Non-pigmented ciliary epithelial cell (primary cell): Measurements from ENCODE around the gene OSBPL9.
"Not testable (repeated sequence)": the region's sequence is repeated elsewhere in the genome, so short reads cannot be mapped to it uniquely, and the experiment has no call there.

Source experiments
- DNase-seq: peaks from one replicate; pipeline ENCODE4 v3.0.0-alpha.2; 2010; ENCODE audit warnings: low read depth

Gene OSBPL9

DNA sequence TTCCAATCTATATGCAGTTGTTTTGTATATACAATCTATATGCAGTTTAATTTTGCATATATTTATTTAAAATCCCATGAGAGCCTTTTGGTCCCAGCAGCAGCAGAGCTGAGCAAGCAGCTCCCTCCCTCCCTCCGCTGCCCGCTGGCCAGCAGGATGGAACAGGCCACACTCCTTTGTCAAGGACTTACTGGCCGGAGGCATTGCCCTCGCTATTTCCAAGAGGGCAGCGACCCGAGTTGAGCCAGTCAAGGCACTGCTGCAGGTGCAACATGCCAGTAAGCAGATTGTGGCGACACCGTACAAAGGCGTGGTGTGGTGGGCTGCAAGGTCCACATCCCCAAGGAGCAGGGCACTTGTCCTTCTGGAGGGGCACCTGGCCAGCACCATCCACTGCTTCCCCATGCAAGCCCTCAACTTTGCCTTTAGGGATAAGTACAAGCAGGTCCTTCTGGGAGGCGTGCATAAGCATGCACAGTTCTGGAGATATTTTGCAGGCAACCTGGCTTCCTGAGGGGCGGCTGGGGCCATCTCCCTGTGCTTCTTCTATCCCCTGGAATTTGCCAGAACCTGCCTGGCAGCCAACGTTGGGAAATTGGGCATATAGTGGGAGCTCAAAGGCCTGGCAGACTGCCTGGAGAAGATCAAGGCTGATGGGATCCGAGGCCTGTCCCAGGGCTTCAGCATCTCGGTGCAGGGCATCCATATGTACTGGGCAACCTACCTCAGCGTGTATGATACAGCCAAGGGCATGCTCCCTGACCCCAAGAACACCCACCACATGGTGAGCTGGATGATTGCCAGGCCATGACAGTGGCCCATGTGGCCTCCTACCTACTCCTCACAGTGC, 92.2 kb downstream of the OSBPL9 start:
- DNase-seq, result no peak

DNA sequence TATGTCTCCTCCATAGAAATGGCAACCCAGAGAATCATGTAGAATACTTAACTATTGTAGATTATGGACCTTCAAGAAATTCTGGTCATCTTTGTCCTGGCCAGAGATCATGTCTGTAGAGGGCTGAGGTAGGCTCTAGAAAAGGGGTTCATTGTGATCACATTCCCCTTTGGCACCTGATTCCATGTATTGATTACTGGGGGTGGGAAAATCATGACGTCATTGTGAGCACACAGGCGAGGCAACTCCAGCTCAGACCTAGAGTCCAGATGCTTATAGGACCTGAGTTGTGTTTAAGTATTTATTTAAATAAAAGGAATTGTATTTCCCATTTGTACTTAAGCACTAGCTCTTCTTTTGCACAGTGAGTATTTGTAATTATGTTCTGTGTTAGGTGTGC, 93.1 kb downstream of the OSBPL9 start:
- DNase-seq, result no peak

DNA sequence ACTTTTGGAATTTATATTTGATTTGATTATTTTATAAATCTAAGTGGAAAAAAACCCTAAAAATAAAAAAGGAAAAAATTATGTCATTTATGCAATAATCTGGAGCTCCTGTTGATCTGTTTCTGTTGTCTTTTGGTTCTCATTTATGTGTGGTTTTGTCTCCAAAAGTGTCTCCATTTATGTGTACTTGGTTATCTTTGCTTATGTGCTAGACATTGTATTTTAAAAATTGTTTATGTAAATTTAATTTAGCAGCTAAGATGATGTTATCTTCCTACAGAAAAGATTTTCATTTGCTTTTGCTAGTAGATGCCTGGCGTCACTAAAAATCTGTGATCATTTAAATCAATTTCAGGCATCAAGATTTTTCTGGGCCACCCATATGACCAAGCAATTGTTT, 95.7 kb downstream of the OSBPL9 start:
- no peak for DNase-seq

DNA sequence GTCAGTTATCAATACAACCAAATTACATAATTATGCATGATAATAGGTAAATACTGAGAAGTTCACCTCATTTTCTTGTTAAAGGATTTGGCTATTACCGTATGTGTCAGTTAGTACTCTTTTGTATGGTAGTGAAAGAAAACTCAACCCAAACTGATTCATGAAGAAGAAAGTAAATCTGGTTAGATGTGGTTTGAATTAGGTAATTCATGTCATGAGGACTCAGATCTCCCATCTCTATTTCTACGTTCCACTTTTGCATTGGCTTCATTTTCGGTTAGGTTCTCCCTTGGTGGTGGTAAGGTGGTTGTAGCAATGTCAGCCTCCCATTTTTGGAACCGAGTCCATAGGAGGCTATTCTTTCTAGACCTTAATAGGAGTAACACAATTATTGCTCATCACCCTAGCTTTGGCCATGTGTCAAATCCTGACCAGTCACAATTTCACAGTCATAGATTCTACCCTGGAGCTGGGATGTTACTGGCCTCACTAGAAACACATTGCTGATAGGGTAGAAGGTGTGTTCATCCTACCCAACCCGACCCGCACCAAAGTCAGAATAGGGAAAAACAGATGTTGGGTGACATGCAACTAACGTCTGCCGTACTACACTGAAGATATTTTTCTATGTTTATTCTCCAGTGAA, 97.6 kb downstream of the OSBPL9 start:
- DNase-seq, result no peak

DNA sequence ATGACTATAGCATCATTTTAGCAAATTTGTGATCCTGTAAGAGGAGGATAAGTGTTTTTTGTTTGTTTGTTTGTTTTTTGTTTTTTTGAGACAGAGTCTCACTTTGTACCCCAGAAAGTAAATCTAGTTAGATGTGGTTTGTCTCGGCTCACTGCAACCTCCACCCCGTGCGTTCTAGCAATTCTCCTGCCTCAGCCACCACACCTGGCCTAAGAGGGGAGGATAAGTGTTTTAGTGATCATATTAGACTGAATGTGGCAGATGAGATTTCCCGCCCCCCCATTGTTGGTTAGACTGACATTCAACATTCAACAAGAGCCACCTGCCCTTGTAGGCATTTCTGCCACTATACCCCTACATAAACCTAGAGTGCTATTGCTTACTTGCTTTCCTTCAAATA, 98.5 kb downstream of the OSBPL9 start:
- DNase-seq, result no peak

DNA sequence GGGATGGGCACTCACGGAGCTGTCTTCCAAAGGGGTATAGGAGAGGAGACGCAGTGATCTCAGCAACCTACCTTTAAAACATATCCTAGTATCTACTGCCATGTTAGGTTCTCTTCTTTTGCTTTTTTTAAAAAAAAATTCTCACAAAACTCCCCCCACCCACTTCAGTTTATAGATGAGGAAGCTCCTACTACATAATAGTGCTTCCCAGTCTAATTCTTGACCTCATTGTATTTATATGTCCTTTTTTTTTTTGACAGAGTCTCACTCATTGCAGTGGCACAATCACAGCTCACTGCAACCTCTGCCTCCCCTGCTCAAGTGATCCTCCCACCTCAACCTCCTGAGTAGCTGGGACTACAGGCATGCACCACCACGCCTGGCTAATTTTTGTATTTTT, 99.9 kb downstream of the OSBPL9 start:
- DNase-seq, result no peak

DNA sequence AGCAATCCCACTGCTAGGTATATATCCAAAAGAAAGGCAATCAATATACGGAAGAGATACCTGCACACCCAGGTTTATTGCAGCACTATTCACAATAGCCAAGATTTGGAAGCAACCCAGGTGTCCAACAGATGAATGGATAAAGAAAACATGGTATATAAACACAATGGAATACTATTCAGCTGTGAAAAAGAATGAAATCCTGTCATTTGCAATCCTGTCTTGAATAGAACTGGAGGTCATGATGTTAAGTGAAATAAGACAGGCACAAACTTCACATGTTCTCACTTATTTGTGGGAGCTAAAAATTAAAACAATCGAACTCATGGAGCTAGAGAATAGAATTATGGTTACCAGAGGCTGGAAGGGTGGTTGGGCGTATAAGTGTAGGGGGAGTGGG, 101.0 kb downstream of the OSBPL9 start:
- DNase-seq, result no peak

DNA sequence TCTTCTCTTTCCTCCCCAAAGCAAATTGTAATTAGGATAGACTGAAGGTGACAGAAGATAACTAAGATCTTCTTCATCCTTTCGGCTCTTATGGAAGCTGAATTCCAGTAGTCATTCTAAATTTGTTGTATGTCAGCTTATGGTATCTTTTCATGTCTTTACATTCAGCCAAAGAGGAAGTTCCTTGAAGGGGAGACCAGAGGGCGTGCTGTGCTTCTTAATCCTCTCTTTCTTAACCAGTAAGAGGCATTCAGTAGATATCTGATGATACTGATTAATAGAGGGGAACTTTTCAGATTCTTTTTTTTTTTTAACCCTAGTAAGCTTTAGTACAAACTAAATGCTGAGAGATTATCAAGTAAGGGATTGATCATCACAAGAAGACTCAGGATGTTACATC, 102.3 kb downstream of the OSBPL9 start:
- DNase-seq, result no peak

DNA sequence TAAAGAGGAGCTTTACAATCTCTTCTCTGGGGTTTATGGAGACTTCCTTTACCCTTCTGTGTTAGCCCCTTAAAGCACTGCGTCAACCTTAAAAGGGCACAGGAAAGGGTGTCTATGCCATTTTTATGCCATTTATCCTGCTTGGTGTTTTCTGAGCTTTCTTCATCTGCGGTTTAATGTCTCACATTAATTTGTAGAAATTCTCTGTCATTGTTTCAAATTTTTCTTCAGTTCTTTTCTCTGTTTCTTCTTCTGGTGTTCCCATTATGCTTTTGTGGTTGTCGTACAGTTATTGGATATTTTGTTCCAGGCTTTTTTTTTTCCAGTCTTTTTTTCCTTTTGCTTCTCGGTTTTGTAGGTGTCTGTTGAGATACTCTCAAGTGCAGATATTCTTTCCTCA, 107.9 kb downstream of the OSBPL9 start:
- no peak for DNase-seq

DNA sequence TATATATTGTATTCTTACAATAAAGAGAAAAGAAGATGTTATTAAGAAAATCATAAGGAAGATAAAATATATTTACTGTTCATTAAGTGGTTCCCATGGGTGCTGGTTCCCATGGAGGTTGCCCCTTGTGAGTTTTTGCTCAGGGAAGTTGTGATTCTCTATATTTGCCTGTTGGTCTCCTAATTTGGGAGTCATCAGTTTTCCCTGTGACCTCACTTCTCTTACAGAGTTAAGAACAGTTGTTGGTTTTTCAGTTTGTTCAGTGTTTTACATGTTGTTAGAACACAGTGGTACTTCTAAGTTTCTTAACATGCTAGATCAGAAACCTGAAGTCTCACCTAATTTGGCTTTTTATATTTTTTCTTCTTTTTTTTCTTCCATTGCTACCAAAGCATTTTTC, 109.2 kb downstream of the OSBPL9 start:
- no peak for DNase-seq

DNA sequence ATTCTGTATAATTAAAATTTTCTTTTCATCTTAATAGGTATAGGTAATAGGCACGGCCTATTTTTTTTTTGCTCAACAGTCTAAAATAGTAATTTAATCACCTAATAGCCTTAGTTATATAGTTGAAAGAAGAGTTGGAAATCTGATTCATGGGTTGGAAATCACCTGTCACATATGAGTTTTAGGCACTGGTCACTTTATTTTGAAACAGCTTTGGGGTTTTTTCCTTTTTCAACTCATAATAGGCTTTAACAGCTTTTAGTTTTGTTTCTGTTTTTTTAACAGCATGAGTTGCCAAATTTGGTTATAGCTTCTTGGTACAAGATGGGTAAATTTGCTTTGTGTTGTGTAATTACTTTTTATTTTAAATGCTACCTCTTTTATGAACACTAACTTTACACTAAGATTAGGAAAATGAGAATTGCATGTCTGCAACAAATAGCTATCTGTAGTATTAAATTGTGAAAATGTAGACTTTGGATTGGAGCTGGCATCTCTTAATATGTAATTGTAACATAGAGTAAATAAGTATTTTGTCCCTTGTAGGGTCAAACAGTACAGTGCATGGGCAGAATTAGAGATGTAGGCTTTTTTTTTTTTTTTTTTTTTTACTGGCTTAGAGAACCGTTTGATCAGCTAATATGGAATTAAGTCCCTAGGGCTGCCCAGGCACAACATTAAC, 109.8 kb downstream of the OSBPL9 start:
- no peak for DNase-seq

DNA sequence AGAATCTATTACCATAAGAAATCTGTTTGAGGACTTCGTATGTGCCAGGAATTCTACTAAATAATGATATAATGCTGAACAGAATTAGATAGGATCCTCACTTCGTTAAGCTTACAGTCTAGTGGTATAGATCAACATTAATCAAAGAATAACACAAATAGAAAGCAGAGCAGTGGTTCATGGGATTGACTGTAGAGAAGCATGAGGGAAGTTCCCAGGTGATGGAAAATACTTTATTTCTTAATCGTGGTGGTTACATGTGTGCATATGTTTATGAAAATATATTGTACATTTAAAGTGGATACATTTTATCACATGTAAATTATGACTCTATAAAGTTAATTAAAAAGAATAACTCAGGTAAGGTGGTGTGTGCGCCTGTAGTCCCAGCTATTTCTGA, 110.5 kb downstream of the OSBPL9 start:
- DNase-seq, result no peak

DNA sequence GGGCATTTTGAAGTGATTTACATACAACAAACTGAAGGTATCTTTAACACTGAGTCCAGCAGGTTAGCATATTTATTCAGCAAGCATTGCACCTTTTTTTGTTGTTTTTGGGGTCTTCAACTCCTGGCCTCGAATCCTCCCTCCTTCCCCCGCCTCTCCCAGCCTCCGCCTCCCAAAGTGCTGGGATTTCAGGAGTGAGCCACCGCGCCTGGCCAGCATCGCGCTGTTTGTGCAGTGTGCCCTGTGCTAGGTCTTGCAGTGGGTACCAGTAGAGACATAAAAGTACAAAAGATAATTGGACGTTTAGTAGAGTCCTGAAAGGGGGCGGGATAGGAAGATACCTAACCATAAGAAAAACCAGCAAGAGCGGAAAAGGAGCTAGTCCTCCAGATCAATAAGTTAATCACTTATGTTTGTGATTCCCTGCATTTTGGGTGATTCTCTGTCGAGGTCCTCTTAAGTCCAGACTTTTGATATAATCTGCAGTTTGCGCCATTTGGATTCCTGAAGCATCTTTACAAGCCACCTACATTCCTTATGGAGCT, 111.8 kb downstream of the OSBPL9 start:
- DNase-seq, result no peak

DNA sequence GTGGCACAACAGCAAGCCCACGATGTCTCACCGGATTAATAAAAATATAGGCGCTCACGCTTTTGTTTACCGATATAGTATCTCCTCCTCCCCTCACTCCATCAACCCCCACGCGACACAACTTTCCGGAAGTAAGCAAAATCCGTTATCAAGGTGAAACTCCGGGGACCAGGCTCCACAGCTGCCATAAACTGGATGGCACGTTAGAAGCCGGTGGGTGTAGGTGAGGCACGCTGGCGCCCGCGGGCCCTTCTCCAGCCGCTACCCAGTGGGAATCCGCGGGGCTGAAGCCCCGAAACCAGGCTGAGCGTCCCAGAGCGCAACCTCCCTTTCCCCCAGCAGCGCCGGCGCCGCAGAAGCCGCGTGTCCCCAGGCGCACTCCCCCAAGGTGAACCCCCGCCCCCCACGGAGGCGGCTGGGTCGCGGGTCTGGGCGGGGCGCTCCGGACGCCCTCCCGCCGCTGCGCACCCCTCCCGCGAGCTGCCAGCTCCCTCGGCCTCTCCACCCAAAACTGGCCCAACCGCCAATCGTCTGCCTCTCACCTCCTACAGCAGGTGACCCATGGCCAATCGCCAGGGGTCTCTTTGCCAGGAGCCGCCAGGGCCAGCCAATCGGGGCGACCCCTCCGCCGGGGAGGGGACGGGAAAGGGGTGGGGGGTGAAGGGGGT, 112.4 kb downstream of the OSBPL9 start:
- peak; percentile 51 for DNase-seq

DNA sequence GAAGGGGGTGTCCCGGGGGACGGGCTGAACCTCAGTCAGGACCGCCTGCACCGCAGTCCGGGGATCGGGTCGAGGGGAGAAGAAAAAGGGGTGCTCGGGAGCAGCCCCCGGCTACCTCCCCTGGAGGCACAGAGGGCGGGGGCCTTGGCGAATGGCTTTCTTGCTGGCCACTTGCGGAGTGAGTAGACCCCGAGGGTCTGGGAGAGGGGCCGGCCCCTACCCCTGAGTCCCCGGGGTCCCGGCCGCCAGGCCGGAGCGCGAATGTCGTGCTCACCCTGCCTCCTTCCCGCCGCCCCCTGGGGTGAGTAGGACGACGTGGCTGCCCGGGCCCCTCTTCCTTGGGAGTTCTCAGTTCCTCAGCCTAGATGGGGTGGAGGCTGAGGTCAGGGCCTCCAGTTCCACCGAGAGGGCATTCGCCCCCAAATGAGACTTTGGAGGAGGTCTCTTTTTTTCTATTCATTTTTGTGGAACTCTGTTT, 113.0 kb downstream of the OSBPL9 start:
- DNase-seq, result no peak

DNA sequence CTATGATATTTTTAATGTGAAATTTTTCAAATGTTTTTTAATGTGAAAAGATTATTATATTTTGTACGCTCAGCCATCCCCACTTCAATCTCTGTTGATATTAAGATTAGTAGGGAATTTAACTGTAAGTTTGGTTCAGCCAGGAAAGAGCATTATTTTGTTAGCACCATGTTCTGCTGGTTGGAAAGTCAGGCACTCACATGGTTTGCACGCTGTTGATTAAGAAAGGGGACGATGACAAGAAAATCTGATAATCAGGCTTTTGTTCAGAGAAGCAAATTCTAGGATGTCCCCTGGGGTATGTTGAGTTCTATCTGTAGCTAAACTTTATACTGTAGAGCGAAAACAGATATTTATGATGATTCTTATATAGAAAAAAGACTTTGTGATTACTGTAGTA, 115.1 kb downstream of the OSBPL9 start:
- DNase-seq, result no peak

DNA sequence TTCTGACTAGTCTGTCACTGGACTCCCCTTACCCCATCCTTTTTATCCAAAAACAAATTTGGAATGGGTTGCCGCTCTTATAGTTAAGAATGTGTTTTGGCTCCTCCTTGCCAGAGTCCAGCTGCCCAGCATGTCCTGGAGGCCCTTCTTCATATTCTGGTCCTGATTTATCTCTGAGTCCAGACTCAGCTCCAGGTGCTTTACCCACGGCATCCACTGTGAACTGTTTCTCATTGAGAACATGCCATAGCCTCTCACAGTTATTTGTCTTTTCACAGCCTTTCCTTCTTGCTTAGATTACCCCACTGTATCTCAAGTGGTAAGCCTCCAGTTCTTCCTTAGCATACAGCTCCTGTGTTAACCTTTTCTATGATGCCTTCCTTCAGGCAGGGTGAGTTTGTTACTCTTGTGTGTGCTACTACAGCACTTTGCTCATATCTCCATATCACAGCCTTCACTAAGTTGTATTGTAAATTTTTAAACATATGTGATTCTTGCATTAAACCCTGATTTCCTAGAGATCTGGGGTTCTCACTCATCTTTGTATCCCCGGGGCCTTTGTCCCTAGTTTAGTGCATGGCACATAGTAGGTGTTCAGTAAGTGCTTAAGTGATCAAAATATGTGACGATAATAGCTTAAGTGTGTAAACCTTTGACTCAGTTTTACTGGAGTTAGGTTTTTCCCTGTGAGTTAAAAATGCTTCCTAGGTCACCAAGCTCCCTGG, 116.0 kb downstream of the OSBPL9 start:
- no peak for DNase-seq

DNA sequence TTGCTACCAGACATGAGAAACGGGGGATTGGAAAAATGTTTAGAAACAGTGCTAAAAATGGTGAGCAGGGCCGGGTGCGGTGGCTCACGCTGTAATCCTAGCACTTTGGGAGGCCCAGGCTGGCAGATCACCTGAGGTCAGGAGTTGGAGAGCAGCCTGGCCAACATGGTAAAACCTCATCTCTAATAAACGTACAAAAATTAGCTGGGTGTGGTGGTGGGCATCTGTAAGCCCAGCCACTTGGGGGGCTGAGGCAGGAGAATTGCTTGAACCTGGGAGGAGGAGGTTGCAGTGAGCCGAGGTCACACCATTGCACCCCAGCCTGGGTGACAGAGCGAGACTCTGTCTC, 116.5 kb downstream of the OSBPL9 start:
- not testable (repeated sequence) for DNase-seq

DNA sequence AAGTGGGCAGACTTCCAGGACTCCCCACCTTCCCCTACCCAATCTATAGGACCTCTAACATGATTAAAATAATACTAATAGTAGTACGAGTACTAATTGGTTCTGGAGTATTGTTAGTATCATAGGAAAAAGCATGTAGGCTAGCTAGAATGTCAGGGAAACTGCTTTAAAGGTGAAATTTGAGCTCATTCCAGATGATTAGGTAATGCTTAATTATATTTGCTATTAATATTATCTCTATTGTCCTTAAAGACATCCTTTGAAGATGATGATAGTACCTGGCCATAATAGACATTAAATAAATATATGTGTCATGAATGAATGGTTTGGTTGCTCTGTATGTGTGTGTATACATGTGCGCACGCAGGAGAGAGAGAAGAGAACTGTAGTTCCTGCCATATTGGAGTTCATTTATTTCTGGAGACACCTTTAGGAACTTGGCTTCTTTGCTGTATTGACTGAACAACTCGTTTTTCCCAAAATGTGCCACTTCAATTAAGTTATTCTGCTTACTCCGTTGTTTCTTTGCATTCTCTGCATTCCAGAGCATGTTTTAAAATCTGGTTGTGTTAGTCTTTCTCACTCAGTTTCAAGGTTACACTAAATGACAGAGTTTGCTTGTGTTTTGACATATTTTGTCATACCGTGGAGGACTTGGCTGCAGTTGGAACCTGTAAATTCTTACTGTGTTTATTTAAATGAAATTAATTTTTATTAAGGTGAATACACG, 117.1 kb downstream of the OSBPL9 start:
- no peak for DNase-seq

DNA sequence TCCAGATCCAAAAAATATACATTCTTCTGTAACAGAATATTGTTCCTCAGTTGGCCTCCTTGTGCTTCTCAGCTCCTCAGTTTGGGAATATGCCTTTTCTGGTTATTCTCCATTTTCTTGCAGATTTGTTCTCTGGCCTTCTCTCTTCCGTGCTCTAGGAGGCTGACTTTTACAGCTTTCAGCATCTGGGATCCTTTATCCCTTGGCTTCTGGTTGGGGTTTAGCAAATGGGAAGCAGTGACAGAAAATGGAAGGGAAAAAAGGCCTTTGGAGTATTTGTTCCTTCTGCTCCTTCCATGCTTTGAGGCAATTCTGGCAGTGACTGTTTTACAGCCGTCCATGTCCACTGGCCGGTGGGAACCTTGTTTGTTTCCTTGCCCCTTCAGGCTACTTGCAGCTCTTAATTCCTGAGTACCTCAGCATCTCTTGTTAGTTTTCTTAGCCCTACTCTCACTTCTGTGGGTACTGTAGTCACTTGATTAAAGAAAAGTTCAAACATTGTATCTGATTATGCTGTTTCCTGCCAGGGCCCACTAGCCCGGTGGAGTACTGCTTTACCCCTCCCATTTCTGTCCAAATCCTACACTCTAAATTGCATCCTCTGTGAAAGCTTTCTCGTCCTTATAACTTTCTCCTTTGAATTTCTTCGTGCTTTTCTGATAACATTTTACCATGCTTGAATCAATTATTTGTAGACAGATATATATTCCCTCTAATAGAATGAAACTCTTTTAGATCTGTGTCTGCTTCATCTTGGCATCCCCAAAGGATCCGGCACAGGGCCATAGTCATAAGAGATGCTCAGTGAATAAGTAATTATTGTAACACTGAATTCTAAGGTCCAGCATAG, 118.2 kb downstream of the OSBPL9 start:
- DNase-seq, result no peak
